ENCODE results near the gene NXPH4. TPM values are rescaled to one million over a fixed set of nuclear protein-coding genes. Genes with fewer than 3 reads are reported as not detected.

Gene NXPH4
- total RNA-seq, 1 donor from 2014 or later = 0.53 TPM

- FAIRE-seq (no peak), DNase-seq (ENCODE audit: low read depth) (no peak)
- H3K27me3 ChIP-seq (ENCODE audit: control insufficient read depth, insufficient read depth, low read length) = no peaks in the 10 kb centered on the region
- peaks cover 50% of the 10 kb centered on the region for H3K36me3 ChIP-seq (ENCODE audit: control insufficient read depth, insufficient read depth, low read length)
- TF ChIP-seq CTCF (IDR thresholded peaks at IDR 0.05; ENCODE audit: insufficient read depth, low read length, severe bottlenecking) = no peak
- H3K4me3 ChIP-seq (ENCODE audit: low read depth, low read length) = no peak overlapping the region
These were observed 31.2 kb upstream of the NXPH4 start for GRCh38 chr12:57185403-57185802.

- no peaks in the 10 kb centered on the region for H3K27me3 ChIP-seq (ENCODE audit: control insufficient read depth, insufficient read depth, low read length)
- no peak for DNase-seq (ENCODE audit: low read depth)
- H3K4me3 ChIP-seq (ENCODE audit: low read depth, low read length) = no peak overlapping the region
- peak; percentile 95 for FAIRE-seq
- H3K36me3 ChIP-seq (ENCODE audit: control insufficient read depth, insufficient read depth, low read length) = peaks cover 48% of the 10 kb centered on the region
- TF ChIP-seq CTCF (IDR thresholded peaks at IDR 0.05; ENCODE audit: insufficient read depth, low read length, severe bottlenecking) = no peak
These were observed 30.6 kb upstream of the NXPH4 start for GRCh38 chr12:57185906-57186508.

GRCh38 chr12:57187222-57188089 is 29.1 kb upstream of the NXPH4 start:
- FAIRE-seq (peak; percentile 81), DNase-seq (ENCODE audit: low read depth) (no peak)
- TF ChIP-seq CTCF (IDR thresholded peaks at IDR 0.05; ENCODE audit: insufficient read depth, low read length, severe bottlenecking) = no peak
- H3K27me3 ChIP-seq (ENCODE audit: control insufficient read depth, insufficient read depth, low read length) = no peaks in the 10 kb centered on the region
- no peak overlapping the region for H3K4me3 ChIP-seq (ENCODE audit: low read depth, low read length)
- H3K36me3 ChIP-seq (ENCODE audit: control insufficient read depth, insufficient read depth, low read length) = peaks cover 60% of the 10 kb centered on the region

- no peak for FAIRE-seq
- Histone ChIP-seq H3K27me3 (ENCODE audit: control insufficient read depth, insufficient read depth, low read length) (no peaks in the 10 kb centered on the region), H3K36me3 (ENCODE audit: control insufficient read depth, insufficient read depth, low read length) (peaks cover 62% of the 10 kb centered on the region), H3K4me3 (ENCODE audit: low read depth, low read length) (no peak overlapping the region)
- DNase-seq (ENCODE audit: low read depth) = peak; percentile 49
- TF ChIP-seq CTCF (IDR thresholded peaks at IDR 0.05; ENCODE audit: insufficient read depth, low read length, severe bottlenecking) = no peak
These were observed 28.5 kb upstream of the NXPH4 start for GRCh38 chr12:57188090-57188425.

GRCh38 chr12:57190037-57190436 is 26.6 kb upstream of the NXPH4 start:
- no peak for FAIRE-seq
- no peak for TF ChIP-seq CTCF (IDR thresholded peaks at IDR 0.05; ENCODE audit: insufficient read depth, low read length, severe bottlenecking)
- no peak for DNase-seq (ENCODE audit: low read depth)
- Histone ChIP-seq H3K27me3 (ENCODE audit: control insufficient read depth, insufficient read depth, low read length) (no peaks in the 10 kb centered on the region), H3K4me3 (ENCODE audit: low read depth, low read length) (no peak overlapping the region), H3K36me3 (ENCODE audit: control insufficient read depth, insufficient read depth, low read length) (peaks cover 67% of the 10 kb centered on the region)

Data from bronchial epithelial cell (primary cell).